ENCODE data around the gene IDH3G.
"Not testable (repeated sequence)": the region's sequence is repeated elsewhere in the genome, so short reads cannot be mapped to it uniquely, and the experiment has no call there.

Gene IDH3G

DNA sequence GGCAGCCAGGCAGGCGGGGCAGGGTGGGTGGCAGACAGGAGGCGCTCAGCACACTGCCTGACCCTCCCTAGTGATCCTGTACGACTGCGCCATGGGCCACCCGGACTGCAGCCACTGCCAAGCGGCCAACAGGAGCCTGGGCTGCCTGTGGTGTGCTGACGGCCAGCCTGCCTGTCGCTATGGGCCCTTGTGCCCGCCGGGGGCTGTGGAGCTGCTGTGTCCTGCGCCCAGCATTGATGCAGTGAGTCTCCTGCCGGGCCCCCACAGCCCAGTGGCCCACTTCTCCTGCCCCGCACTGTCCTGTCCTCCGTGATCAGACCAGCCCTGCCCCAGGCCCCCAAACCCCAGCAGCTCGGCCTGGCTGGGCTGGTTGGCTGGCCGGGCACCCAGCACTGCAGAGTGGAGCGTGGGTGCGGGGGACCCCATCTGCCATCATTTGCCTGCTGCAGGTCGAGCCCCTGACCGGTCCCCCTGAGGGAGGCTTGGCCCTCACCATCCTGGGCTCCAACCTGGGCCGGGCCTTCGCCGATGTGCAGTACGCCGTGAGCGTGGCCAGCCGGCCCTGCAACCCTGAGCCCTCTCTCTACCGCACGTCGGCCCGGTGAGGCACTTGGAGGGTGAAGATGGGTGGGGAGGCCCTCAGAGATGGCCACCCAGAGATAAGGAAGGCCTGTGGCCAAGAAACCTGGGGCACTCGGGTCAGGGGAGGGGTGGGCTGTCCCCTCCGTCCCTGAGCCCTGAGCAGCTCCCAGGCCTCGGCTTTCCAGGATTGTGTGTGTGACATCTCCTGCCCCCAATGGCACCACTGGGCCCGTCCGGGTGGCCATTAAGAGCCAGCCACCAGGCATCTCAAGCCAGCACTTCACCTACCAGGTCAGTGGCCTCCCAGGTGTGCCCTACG lies 22.5 kb downstream of the IDH3G start:
- no peak for DNase-seq

- DNase-seq, result no peak
Measured at GRCh38 chrX:153770601-153771414, 23.4 kb downstream of the IDH3G start.

- DNase-seq, result no peak
Measured at GRCh38 chrX:153769865-153770600, 24.1 kb downstream of the IDH3G start.

DNA sequence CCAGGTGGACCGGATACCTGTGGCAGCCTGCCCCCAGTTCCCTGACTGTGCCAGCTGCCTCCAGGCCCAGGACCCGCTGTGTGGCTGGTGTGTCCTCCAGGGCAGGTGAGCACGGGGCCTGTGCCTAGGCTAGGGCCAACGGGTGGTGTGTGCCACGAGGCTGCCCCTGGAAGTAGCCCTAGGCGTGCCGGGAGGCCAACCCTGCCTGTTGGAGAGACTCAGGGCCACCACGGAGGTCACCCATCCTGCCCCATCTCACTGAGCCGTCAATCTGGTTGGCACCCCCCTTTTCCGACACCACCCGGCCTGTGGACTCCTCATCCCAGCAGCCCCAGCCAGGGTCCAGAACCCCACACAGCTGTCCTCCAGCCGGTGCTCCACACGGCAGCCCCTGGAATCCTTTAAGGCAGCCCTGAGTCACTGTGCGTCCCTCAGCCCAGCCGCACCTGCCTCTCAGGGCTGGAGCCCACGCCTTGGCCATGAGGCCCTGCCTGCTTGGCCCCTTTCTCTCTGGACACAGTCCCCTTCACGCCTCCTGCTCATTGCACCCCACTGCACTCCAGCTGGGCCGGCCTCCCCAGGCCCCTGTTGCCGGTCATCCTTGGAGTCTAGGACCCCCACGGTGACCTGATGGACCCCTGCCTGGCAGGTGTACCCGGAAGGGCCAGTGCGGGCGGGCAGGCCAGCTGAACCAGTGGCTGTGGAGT lies 24.9 kb downstream of the IDH3G start:
- DNase-seq, result no peak

GRCh38 chrX:153768311-153769157 lies 25.6 kb downstream of the IDH3G start:
- no peak for DNase-seq

GRCh38 chrX:153767674-153768055 lies 26.5 kb downstream of the IDH3G start:
- DNase-seq, result no peak

DNA sequence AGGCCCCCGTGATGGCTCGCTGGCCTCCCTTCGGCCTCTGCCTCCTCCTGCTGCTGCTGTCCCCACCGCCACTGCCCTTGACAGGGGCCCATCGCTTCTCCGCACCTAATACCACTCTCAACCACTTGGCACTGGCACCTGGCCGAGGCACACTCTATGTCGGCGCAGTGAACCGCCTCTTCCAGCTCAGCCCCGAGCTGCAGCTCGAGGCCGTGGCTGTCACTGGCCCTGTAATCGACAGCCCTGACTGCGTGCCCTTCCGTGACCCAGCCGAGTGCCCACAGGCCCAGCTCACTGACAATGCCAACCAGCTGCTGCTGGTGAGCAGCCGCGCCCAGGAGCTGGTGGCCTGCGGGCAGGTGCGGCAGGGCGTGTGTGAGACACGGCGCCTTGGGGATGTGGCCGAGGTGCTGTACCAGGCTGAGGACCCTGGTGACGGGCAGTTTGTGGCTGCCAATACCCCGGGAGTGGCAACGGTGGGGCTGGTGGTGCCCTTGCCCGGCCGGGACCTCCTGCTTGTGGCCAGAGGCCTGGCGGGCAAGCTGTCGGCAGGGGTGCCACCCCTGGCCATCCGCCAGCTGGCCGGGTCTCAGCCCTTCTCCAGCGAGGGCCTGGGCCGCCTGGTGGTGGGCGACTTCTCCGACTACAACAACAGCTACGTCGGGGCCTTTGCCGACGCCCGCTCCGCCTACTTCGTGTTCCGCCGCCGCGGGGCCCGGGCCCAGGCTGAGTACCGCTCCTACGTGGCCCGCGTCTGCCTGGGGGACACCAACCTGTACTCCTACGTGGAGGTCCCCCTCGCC lies 27.1 kb downstream of the IDH3G start:
- no peak for DNase-seq

DNA sequence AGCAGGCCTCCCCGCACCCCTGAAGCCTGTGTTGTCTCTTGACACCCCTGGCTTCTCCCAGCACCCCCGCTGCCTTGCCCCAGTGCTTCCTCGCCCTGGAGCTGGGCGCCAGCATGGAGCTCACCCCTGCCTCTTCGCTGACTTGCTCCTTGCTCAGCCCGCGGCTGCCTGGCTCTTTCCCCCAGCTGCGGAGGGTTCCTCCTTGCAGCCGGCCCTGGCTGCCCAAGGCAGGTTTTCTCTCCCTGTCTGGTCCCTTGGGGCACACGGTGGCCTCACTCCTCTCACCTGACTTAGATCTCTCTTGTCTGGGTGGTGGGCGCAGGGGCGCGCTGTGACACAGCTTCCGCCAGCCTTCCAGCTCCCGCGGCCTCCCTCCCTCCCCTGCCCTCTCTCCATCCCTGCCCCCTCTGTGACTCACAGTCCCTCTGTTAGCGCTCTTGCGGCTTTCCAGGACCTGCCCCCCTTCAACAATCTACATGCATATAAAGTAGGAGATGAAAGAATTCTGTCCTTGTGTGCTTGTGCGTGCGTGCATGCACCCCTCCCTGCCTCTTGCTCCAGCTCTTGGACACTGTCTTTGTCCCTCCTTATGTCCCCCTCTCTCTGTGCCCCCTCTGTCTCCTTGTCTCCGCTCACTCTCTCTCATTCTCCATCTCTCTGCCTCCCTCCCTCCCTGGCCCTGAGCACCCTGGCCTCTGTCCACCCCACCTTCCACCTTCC lies 27.9 kb downstream of the IDH3G start:
- DNase-seq, result peak; percentile 31

- no peak for DNase-seq
Measured at GRCh38 chrX:153765138-153766079, 28.8 kb downstream of the IDH3G start.

- no peak for DNase-seq
Measured at GRCh38 chrX:153764786-153765137, 29.4 kb downstream of the IDH3G start.

GRCh38 chrX:153763989-153764755 lies 30.0 kb downstream of the IDH3G start, which contains the start of gene PLXNB3:
Gene PLXNB3 (plus strand): TSS chrX:153764249. CDS start chrX:153765536, 1,287 bp downstream.
- peak; percentile 81 for DNase-seq

DNA sequence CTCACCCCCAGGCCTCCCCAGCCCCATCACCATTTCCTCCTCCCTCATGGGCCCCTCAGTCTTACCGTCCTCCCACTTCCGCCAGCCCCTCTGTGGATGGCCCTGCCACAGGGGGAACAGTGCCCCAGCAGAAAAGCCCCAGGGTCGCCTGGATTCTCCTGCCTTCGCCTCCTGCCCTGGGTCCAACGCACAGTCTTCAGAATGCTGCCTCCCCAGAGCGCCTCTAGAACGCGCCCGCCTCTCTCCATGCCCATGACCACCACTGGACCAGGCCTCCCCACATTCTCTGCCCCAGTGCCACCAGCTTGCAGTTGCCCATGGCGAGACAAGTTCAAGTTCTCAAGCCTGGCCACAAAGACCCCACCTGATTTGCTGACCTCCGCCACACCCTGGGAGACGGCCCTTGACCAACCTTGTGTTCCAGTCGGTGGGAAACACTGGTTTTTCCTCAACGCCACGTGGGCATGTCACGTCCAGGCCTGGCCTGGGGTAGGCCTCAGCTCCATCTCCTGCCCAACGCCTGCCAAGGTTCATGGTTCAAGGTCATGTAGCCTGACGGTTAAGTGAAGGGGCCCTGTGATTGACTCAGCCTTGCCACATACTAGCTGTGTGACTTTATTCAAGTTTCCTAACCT lies 30.8 kb downstream of the IDH3G start:
- DNase-seq, result no peak

GRCh38 chrX:153762626-153763173 lies 31.5 kb downstream of the IDH3G start:
- no peak for DNase-seq

DNA sequence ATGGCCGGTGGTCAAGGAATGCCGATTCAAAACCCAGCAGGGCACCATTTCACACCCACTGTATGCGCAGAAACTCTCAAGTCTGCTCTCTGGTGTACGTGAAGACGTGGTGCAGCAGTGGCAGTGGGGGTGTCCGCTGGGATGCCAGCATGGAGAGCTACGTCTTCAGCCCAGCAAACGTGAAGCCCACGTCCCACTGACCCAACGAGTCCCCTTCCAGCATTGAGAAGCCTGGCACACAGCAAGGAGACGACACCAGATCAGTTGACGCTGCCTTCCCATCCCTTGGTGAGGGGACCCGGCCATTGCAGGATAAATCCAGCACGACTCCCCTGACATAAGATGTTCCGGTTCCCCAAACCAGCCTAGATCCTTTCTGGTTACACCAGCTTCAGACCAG lies 32.3 kb downstream of the IDH3G start:
- no peak for DNase-seq

- DNase-seq, result no peak
Measured at GRCh38 chrX:153755136-153755535, 39.0 kb downstream of the IDH3G start.

- DNase-seq, result no peak
Measured at GRCh38 chrX:153750127-153750774, 43.9 kb downstream of the IDH3G start.

- not testable (repeated sequence) for DNase-seq
Measured at GRCh38 chrX:153749017-153749416, 45.2 kb downstream of the IDH3G start.
